Ovary (tissue), 3 donors: ENCODE measurements around the gene BICRAL.
"Not testable (repeated sequence)": the region's sequence is repeated elsewhere in the genome, so short reads cannot be mapped to it uniquely, and the experiment has no call there.

Experiments
- POLR2A ChIP-seq: fragments of 450-650 bp; IDR thresholded peaks from one replicate; pipeline ENCODE4 v1.6.1; 2017; ENCODE audit warnings: antibody characterized with exemption, mild to moderate bottlenecking, moderate library complexity
- TF ChIP-seq, protein P1 (sequence below), 3 donors: fragments of 450-650 bp in 2 of 3; fragments of 200-600 bp in 1 of 3; IDR thresholded peaks; one replicate each; pipeline versions ENCODE4 v1.5.1 to v1.8.0; 2016 to 2022; ENCODE audit warnings: antibody characterized with exemption in 3 of 3, mild to moderate bottlenecking in 1 of 3
- donor health status: DM: no; HTN: no; CAD: no.

- not testable (repeated sequence) for TF ChIP-seq POLR2A
- TF ChIP-seq, protein P1, sequence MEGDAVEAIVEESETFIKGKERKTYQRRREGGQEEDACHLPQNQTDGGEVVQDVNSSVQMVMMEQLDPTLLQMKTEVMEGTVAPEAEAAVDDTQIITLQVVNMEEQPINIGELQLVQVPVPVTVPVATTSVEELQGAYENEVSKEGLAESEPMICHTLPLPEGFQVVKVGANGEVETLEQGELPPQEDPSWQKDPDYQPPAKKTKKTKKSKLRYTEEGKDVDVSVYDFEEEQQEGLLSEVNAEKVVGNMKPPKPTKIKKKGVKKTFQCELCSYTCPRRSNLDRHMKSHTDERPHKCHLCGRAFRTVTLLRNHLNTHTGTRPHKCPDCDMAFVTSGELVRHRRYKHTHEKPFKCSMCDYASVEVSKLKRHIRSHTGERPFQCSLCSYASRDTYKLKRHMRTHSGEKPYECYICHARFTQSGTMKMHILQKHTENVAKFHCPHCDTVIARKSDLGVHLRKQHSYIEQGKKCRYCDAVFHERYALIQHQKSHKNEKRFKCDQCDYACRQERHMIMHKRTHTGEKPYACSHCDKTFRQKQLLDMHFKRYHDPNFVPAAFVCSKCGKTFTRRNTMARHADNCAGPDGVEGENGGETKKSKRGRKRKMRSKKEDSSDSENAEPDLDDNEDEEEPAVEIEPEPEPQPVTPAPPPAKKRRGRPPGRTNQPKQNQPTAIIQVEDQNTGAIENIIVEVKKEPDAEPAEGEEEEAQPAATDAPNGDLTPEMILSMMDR (IDR thresholded peaks at IDR 0.05), result not testable (repeated sequence)
These were observed 47.9 kb upstream of the BICRAL start for GRCh38 chr6:42733867-42734481.
